Urothelium cell line (cell line): ENCODE results near the gene CCL23.

ENCODE experiments used
- DNase-seq: peaks from one replicate; pipeline ENCODE4 v3.0.0; 2011; ENCODE audit warnings: low spot score, mixed read lengths
- FAIRE-seq: peaks from 2 replicates; lab custom pipeline; 2011; peaks lifted over from hg19 to GRCh38; lab: Jason Lieb, UNC

The CCL23 gene

GRCh38 chr17:35972066-35972465 is 45.7 kb downstream of the CCL23 start:
- DNase-seq (no peak), FAIRE-seq (no peak)

GRCh38 chr17:35969558-35970380 is 48.0 kb downstream of the CCL23 start:
- DNase-seq (peak; percentile 74), FAIRE-seq (no peak)

GRCh38 chr17:35968520-35969054 is 49.2 kb downstream of the CCL23 start:
- DNase-seq (no peak), FAIRE-seq (no peak)

GRCh38 chr17:35965272-35965671 is 52.5 kb downstream of the CCL23 start:
- no peak for DNase-seq
- FAIRE-seq = no peak

GRCh38 chr17:35963663-35964062 is 54.1 kb downstream of the CCL23 start:
- DNase-seq (no peak), FAIRE-seq (no peak)
